GM19025 (cell line): Measurements from ENCODE around the gene FBN1.

Experiments
- ATAC-seq: cut with Tn5 transposase; IDR thresholded peaks from one replicate; pipeline ENCODE4 v1.9.1; 2021; ENCODE audit warnings: mild to moderate bottlenecking, low read depth, moderate library complexity; ENCODE audit not compliant: unreplicated experiment

The FBN1 gene

DNA sequence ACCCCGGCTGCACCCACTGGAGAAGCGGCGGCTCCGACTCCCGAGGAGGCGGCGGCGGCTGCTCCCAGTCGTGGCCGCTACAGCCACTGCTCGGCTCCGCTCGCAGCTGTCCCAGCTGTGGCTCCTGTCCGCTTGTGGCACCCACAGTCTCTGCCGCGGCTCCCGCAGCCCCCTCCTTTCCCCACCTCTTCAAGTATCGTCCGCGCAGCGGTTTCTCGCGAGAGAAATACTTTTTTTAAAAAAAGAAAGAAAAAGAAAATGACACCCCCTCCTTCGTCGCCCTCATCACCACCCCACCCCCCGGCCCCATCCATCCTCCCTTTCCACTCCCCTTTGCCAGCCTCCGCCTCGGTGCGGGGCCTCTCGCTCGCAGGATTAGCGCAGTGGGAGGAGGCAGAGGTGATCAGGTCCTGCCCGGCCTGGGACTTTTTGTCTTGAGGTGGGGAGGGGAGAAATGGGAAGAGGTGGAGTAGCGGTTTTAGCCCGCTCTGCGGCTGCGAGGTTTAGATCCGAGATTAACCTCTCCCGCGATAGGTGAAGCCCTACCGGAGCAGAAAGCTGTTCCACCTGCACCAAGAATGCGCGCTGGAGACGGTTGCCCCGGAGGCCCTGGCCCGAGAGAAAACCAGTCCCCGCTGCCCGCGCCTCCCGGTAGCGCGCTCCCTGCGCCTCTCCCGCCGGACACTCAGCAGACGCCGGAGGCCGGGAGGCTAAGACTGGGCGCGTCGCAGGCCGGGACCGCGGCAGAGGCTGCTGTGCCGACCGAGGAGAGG, at the start of gene FBN1:
TSS of gene FBN1 (minus strand) at position 152 of the 773 bp plus-strand sequence. CDS start 940 bp downstream, outside the sequence.
- ATAC-seq: peak; percentile 52

DNA sequence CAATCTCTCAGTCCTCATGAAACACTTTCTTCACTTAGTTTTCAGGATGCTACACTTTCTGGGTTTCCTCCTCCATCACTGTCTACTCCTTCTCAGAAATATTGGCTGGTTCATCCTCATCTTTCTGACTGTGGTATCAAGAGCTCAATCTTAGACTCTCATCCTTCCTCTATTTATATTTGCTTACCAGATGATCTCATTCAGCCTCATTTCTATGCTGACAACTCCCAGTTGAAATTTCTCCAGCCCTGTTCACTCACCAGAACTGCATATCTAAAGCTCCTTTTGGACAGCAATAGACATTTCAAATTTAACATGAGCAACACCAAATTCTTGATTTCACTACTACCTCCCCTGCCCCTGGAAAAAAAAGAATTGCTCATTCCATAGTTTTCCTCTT, 48.0 kb upstream of the FBN1 start:
- ATAC-seq: no peak

DNA sequence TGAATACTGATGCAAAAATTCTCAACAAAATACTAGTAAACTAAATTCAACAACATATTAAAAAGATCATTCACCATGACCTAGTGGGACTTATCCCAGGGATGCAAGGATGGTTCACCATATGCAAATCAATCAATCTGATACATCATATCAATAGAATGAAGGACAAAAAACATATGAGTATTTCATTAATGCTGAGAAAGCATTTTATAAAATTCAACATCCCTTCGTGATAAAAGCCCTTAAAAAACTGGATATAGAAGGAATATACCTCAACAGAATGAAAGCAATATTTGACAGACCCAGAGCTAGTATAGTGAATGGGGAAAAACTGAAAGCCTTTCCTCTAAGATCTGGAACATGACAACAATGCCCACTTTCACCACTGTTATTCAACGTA, 43.0 kb upstream of the FBN1 start:
- ATAC-seq: no peak

DNA sequence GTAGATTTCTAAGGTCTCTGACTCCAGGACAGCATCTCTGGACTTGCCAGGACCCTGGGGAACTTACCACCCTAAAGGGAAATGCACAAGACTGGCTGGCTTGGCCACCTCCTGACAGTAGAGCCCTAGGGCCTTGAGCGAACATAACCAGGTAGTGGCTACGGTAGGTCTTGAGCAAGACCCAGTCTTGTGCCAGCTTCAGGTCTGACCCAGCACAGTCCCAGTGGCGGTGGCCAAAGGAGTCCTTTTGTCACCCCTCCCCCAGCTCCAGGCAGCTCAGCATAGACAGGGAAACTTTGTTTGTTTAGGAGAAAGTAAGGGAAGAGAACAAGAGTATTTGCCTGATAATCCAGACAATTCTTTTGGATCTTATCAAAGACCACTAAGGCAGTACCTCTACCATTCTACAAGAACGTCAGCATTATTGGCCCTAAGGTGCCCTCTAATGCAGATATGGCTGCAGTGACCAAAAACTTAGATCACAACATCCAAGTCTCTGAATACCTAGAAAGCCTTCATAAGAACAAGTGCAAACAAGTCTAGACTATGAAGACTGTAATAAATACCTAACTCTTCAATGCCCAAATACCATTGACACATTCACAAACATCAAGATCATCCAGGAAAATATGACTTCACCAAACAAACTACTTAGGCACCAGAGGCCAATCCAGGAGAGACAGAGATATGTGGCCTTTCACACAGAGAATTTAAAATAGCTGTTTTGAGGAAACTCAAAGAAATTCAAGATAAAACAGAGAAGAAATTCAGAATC, 38.7 kb upstream of the FBN1 start:
- no peak for ATAC-seq

DNA sequence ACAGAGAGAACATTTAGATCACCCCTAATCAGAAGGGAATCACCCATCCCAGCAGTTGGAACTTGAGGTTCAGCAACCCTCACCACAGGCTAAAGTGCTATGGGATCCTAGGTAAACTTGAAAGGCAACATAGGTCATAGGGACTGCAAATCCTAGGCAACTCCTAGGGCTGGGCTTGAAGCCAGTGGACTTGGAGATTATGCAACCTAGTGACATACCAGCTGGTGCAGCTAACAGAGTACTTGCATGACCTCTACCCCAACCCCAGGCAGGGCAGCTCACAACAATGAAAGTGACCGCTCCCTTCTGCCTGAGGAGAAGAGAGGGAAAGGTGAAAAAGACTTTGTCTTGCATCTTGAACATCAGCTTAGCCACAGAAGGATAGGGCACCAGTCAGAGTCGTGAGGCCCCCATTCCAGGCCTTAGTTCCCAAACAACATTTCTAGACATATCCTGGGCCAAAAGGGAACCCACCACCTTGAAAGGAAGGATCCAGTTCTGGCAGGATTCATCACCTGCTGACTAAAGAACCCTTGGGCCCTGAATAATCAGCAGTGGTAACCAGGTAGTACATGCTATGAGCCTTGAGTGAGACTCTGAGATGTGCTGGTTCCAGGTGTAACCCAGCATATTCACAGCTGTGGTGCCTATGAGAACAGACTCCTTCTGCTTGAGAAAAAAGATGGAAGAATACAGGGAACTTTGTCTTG, 37.6 kb upstream of the FBN1 start:
- ATAC-seq: no peak

DNA sequence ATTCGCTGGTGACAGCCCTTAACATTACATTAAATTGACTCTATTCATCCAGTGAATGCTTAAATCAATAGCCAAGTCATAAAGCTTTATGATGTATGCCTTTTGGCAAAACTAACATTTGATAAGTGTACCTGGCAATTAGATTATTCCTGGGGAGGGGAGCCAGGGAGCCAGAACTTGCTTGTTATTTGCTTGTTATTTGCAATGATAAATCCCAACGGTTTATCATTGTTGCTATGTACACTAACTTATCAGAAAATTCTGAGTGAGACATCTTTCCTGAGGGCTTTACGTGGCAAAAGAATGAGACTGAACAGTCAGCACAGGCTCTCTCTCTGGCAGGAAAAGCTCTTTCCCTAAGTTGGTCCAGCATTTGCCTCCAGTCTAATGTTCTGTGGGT, 35.8 kb upstream of the FBN1 start:
- no peak for ATAC-seq

DNA sequence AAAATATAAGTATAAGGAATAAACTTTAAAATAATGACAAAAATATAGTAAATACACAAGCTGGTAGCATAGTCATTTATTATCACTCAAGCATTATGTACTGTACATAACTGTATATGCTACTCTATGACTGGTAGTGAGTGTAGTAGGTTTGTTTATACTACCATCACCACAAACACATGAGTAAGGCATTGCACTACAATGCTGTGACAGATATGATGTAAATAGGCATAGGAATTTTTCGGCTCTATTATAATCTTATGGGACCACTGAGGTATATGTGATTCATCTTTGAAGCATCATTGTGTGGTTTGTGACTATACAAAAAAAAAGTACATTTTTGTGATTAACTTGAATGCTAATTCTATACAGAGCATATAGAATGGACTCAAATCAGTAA, 35.3 kb upstream of the FBN1 start:
- ATAC-seq: no peak

DNA sequence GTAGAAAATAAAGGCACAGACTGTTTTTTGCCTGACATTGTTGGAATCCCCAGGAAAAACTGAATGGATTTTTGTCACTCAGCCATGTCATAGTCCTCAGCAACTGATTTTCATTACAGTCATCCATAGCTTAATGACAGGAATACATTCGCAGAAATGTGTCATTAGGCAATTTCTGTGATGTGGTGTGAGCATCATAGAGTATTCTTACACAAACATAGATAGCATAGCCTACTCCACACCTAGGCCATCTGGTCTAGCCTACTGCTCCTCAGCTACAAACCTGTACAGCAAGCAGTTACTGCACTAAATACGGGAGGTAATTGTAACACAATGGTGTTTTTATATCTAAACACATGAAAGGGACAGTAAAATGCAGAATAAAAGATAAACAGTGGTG, 34.4 kb upstream of the FBN1 start:
- no peak for ATAC-seq

DNA sequence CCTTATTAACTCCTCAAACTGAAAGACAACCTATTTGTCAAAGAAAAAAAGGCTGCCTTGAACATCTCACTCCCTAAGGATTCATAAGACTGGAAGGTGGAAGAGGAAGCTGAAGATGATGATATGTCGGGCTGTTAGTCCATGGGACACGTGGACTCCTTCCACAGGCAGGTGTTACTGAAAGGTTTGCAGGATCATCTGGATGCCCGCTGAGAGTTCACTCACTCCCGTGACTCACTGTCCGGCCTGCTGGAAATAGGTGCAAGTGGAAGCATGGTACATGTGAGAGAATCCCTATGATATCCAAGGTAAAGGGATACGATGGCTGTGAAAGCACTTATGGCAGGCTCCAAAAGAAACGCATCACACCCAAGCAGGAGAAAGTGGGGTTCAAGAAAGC, 33.3 kb upstream of the FBN1 start:
- no peak for ATAC-seq

DNA sequence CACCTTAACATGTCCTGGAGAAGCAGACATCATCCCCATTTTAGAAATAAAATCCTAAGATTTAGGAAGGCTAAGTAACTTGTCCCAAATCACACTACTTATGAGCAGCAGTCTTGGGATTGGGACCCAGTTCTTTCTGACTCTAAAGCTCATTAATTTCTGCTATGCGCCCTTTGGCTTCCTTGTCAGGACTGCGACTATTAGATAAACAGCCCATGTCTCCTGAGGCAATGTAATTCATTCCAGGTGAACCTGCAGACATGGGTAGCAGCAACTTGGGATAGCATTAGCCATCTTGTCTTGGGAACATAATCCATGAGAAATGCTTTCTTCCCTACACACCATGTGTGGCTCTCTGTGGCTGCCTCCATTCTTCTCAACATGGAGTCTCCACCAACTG, 32.3 kb upstream of the FBN1 start:
- ATAC-seq: no peak

DNA sequence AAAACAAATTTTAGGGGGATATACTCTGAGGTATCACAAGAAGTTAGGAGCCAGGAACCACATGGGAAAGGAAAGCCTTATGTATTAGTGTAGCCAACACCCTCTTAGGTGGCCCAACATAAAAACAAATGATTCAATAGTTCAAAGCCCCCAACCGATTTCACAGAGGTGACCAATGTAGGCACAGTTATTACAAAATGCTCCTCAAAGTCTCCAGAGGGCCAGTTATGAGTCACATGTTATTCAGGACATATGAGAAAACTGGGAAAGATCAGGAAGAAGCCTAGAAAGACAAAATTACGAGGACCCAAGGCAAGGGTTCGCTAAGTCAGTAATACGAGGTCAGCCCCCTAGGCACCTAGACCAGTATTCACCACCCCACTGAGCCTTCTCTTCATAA, 29.9 kb upstream of the FBN1 start:
- no peak for ATAC-seq

DNA sequence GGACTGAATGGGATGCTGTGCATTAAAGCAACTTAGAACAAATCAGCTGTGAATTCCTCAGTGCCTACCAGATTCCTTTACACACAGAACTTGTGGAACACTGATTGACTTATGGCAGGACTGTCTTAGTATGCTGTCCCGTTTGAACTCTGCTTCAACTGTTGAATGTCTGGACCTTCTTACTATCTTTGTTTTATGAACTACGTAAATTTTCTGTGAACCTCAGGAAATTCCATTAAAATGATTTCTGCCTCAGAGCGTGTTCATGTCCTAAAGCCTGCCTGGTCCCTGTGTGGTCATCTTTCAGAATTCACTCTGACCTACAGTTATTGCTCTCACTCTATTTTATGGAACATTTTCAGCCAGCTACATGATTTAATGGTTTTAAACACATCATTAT, 29.4 kb upstream of the FBN1 start:
- ATAC-seq: no peak

DNA sequence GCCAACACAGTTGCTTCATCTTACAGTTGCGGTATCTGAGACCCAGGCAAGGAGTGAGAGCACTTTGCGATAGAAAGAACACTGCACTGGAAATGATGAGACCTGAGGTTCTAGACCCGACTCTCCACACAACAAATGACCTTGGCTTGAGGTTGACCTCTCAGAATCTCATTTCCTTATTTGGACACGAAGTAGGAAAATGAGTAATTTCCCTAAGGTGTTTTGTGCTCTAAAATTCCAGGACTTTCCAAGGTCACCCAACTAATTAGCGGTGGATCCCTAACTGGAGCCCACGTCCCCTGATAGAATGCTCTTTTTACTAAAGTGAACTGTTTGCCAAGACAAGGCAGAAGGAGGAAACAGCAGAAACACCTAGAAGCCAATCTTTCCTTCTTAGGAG, 26.7 kb upstream of the FBN1 start:
- ATAC-seq: no peak

DNA sequence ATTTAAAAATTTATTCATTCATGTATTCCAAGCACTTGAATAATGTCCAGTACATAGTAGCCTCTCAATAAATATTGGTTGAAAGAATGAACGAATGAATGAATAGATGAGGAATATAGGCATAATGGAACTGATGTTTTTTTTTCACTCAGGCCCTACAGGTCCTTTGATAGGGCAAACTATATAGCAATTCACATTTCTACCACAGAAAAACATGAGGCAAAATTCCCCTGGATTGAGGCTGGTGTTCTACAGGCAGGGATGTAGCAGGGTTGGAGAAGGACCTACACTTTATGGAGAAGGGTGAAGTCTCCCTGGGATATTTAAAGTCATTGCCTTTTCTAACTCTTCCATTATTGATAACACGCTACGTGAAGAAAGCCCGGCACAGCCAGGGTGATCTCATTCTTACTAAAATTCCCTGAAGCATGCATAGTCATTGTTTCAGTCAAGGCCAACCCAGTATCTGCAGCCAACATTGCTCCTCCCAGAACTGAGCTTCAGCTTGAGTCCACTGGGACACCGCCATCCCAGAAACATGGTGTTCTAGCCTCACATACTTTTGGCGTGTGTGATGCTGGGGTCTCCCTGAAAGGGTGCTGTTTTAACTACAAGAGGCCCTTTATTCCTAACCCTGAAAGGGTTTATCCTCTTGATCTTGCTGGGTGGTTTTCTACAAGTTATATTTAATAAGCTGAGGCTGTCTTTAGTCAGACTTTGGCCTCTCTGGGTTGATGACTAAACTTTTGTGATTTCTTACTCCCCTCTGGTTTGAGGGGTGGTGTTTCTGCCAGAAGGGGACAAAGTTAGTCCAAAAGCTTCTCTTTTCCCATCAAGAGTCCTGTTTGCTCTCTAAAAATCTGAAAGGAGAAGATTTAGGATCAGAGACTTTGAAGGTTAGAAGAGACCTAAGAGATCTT, 25.9 kb upstream of the FBN1 start:
- ATAC-seq: no peak

DNA sequence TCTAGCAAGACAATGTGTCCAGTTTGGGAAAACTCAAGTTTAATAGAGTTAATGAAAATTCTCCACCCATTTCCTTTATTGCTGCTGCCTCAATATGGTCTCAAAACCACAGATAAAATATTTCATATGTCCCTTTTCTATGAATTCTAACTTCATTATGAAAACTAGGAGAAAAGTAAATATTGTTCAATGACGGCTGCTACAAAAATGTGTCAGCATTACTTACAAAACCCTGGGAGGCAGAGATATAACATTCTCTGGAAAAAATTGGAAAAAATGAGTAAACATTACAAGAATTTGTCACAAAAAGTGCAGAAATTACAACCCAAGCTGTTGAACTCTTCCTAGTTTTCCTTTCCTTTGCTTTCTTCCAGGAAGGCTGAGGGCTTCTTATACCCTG, 22.2 kb upstream of the FBN1 start:
- no peak for ATAC-seq

DNA sequence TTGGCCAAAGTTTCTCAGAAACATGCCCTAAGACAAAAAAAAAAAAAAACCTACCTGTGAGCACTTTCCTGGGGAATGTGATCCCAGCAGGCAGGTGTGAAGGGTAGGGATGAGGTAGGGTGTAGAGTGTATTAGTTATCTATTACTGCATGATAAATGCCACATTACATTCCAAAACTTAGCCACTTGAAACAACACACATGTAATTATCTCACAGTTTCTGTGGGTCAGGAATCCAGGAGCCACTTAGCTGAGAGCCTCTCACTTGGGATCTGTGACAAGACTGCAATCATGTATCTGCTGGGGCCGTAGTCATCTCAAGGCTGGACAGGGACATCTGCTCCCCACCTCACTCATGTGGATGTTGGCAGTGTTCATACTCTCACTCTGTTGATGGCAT, 18.9 kb upstream of the FBN1 start:
- no peak for ATAC-seq

DNA sequence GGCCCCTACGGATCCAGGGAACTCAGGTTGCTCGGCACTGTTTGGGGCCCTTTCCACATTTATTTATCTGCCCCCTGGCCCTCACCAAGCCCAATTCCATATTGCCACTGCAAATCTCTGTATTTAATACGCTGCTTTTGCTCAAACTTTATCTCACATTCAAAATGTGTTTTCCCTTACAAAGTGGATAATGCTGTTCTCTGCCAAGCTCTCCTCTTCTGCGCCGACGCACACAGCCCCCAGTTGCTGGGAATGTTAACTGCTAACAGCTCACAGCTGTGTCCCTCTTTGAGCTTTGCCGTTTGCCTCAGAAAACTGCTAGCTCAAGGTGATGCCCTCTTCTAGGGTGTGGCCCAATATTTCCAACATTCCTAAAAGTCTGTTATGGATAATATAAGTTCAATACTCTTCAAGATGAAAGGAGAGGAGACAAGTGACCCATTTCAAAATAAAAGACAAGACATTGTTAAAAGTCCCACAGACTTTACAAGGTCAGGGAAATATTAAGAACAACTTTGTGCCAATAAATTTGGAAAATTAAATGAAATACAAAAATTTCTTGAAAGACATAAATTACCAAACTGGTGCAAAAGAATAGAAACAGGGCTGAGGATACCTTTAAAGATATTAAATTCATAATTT, 12.6 kb upstream of the FBN1 start:
- no peak for ATAC-seq

DNA sequence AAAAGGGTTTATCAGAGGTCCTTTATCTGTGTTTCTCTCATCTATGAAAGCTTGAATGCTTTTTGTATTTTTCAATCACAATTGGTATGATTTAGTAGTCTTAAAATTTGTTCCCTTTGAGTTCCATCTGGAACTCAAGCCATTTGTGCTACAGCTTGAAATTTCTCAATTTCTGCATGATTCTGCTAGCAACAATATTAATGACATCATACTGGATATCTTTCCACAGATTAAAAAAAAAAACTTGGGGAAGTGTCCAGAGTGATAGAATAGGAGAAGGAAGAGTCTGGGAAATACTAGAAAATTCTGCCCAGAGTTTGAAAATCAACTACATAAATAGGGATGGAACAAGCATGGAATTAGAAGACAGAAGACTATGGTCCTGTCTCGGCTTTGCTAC, 9.3 kb upstream of the FBN1 start:
- no peak for ATAC-seq

DNA sequence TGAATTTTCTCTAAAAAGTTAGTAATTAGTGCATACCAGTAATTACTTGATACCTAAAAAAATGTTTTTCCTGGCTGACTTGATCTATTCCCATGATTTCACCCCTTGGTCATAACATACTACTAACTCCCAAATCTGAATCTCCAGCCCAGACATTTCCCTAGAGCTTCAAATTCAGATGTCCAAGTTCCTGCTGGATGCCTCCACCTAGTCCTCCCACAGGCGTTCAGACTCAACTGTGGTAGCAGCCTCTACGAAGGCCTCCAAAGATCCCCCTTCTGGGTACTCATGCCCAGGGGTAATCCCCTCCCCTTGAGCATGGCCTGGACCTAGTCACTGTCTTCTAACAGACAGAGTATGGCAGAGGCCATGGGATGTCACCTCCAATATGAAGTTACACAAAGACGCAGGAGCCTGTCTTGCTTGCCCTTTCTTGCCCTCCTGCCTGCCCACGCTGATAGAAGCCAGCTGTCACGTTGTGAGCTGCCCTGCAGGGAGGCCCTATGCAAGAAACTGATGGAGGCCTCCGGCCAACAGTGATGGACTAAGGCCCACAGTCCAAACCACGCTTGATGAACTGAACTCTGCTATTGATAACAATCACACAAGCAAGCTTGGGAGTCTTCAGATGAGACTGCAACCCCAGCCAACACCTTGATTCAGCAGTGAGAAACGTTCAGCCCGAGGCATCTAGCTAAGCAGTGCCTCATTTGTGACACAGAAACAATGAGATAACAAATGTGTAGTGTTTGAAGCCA, 8.6 kb upstream of the FBN1 start:
- no peak for ATAC-seq
